ENCODE measurements around the gene SPATA12.

- TF ChIP-seq CTCF (IDR thresholded peaks at IDR 0.05) (no peak), POLR2A (IDR thresholded peaks at IDR 0.05) (no peak)
These were observed 33.0 kb downstream of the SPATA12 start for GRCh38 chr3:57093489-57093888.

Data from testis (tissue), 2 donors.